GM12891 (cell line): ENCODE data around the gene FAIM.

Source experiments
- POLR2A ChIP-seq: IDR thresholded peaks from 2 replicates; pipeline ENCODE4 v1.6.1; 2011; ENCODE audit warnings: low read depth, low read length, control low read depth
- POLR2AphosphoS5 ChIP-seq: IDR thresholded peaks from 2 replicates; pipeline ENCODE4 v1.6.1; 2011; ENCODE audit warnings: low read depth, low read length, control low read depth
- POU2F2 ChIP-seq: IDR thresholded peaks from 2 replicates; pipeline ENCODE4 v1.6.1; 2011; ENCODE audit warnings: low read depth, mild to moderate bottlenecking, control low read depth, low read length, moderate library complexity
- SPI1 ChIP-seq: IDR thresholded peaks from 2 replicates; pipeline ENCODE4 v1.6.1; 2011; ENCODE audit warnings: low read depth, low read length, control low read depth
- TAF1 ChIP-seq: IDR thresholded peaks from 2 replicates; pipeline ENCODE4 v1.6.1; 2011; ENCODE audit warnings: low read depth, low read length, control low read depth

- no peak for TF ChIP-seq POLR2AphosphoS5
- TF ChIP-seq POLR2A = no peak
- TF ChIP-seq TAF1 = no peak
- TF ChIP-seq POU2F2 = no peak
- TF ChIP-seq SPI1 = no peak
These were observed 66.8 kb downstream of the FAIM start for GRCh38 chr3:138675393-138675792.
